NT2/D1 (cell line): ENCODE results near the gene FTO.

Experiments used
- DNase-seq: peaks from one replicate; pipeline ENCODE4 v3.0.0-alpha.2; 2011; ENCODE audit warnings: low read depth, low spot score
- H3K27me3 ChIP-seq: 2 replicates; pipeline ENCODE4 v1.6.0; 2011; ENCODE audit warnings: mild to moderate bottlenecking; ENCODE audit not compliant: insufficient read length, insufficient read depth
- H3K36me3 ChIP-seq: 2 replicates; pipeline ENCODE4 v1.6.1; 2011; ENCODE audit warnings: mild to moderate bottlenecking, low read length, mixed read lengths; ENCODE audit not compliant: insufficient read depth, insufficient read length
- H3K4me1 ChIP-seq: 2 replicates; pipeline ENCODE4 v1.5.1; 2011; ENCODE audit not compliant: insufficient read depth, insufficient read length
- H3K4me3 ChIP-seq: 2 replicates; pipeline ENCODE4 v1.5.1; 2011; ENCODE audit warnings: low read depth; ENCODE audit not compliant: insufficient read length
- H3K9ac ChIP-seq: 2 replicates; pipeline ENCODE4 v1.6.0; 2011; ENCODE audit warnings: low read depth; ENCODE audit not compliant: insufficient read length
- H3K9me3 ChIP-seq: 2 replicates; pipeline ENCODE4 v1.5.1; 2011; ENCODE audit warnings: mild to moderate bottlenecking, low read length; ENCODE audit not compliant: insufficient read depth
- SUZ12 ChIP-seq: IDR thresholded peaks from 2 replicates; pipeline ENCODE4 v1.6.1; 2011; ENCODE audit not compliant: insufficient read length, insufficient read depth; ENCODE audit errors: extremely low read depth
- YY1 ChIP-seq: IDR thresholded peaks from 2 replicates; pipeline ENCODE4 v1.6.1; 2011; ENCODE audit not compliant: insufficient read length, insufficient read depth
- ZNF274 ChIP-seq: IDR thresholded peaks from 2 replicates; pipeline ENCODE4 v1.6.1; 2011; ENCODE audit warnings: mild to moderate bottlenecking, low read depth, low read length

The FTO gene

GRCh38 chr16:54099627-54100026 is 395.7 kb downstream of the FTO start:
- H3K9ac ChIP-seq = no peak overlapping the region
- H3K4me3 ChIP-seq = no peak overlapping the region
- TF ChIP-seq SUZ12 = no peak
- TF ChIP-seq ZNF274 = no peak
- no peak for TF ChIP-seq YY1
- no peaks in the 10 kb centered on the region for H3K9me3 ChIP-seq
- no peaks in the 10 kb centered on the region for H3K36me3 ChIP-seq
- DNase-seq = no peak
- H3K27me3 ChIP-seq = no peaks in the 10 kb centered on the region
- H3K4me1 ChIP-seq = no peaks in the 10 kb centered on the region

DNA sequence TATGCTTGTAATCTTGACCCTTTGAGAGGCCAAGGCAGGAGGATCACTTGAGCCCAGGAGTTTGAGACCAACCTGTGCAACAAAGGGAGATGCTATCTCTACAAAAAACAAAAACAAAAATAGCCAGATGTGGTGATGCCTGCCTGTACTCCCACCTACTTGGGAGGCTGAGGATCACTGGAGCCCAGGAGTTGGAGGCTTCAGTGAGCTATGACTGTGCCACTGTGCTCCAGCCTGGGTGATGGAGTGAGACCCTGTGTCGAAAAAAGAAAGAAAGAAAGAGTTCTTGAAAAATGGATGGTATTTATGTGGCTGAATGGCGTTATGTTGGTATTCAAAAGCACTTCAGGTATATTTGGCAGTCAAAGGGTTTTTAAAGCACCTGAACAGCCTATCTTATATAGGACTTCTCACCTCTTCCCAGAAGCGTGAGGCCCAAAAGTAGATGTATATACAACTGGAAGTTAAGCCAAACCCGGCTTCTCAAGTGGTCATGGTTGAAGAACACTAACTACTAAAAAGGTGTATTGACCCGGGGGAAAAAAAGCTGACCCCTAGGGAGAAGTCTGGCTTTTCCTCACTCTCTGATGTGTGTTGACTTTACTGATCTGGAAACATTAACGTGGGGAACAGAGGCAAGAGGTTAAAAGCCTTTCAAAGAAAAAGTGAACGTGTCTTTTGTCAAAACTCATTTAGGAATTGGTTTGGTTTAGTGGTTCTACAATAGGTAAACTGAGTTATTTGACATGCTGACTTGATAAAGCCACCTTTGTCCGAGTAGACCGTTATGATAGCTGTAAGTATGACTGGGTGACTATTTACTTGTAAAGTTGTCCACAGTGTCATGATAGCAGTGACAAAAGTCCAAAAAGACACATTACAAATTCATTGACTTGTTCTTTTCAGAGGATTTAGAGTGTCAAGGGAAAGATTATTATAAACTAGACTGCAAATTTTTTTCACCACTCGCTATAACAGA is 399.2 kb downstream of the FTO start:
- no peak for DNase-seq
- H3K4me1 ChIP-seq = no peaks in the 10 kb centered on the region
- no peaks in the 10 kb centered on the region for H3K9me3 ChIP-seq
- H3K27me3 ChIP-seq = no peaks in the 10 kb centered on the region
- no peak overlapping the region for H3K9ac ChIP-seq
- no peaks in the 10 kb centered on the region for H3K36me3 ChIP-seq
- H3K4me3 ChIP-seq = no peak overlapping the region
- TF ChIP-seq SUZ12 (no peak), ZNF274 (no peak), YY1 (no peak)

DNA sequence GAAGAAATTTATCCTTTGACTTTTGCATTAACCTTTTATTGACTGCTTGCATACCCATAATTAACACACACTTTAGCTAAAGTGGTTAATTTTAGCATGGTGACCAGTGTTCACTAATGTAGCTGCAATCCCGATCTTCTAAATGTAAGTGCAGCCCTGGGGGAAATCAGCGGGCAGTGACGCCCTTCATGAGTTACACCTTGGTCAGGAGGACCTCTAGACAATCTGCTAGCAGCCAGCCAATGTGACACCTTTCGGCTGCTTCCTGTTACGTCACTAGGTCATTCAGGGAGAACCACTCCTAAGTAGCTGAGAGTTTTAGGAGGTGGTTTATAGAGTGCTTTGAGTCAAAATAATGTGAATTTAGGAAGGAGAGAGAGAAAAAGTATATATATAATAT is 402.1 kb downstream of the FTO start:
- H3K27me3 ChIP-seq = no peaks in the 10 kb centered on the region
- H3K36me3 ChIP-seq = no peaks in the 10 kb centered on the region
- H3K4me1 ChIP-seq = no peaks in the 10 kb centered on the region
- DNase-seq = no peak
- TF ChIP-seq SUZ12 (no peak), ZNF274 (no peak), YY1 (no peak)
- H3K9me3 ChIP-seq = no peaks in the 10 kb centered on the region
- no peak overlapping the region for H3K9ac ChIP-seq
- no peak overlapping the region for H3K4me3 ChIP-seq

GRCh38 chr16:54107583-54108202 is 403.7 kb downstream of the FTO start:
- DNase-seq = no peak
- Histone ChIP-seq H3K9me3 (no peaks in the 10 kb centered on the region), H3K36me3 (no peaks in the 10 kb centered on the region), H3K27me3 (no peaks in the 10 kb centered on the region), H3K4me1 (no peaks in the 10 kb centered on the region), H3K4me3 (no peak overlapping the region), H3K9ac (no peak overlapping the region)
- TF ChIP-seq YY1 (no peak), ZNF274 (no peak), SUZ12 (no peak)

DNA sequence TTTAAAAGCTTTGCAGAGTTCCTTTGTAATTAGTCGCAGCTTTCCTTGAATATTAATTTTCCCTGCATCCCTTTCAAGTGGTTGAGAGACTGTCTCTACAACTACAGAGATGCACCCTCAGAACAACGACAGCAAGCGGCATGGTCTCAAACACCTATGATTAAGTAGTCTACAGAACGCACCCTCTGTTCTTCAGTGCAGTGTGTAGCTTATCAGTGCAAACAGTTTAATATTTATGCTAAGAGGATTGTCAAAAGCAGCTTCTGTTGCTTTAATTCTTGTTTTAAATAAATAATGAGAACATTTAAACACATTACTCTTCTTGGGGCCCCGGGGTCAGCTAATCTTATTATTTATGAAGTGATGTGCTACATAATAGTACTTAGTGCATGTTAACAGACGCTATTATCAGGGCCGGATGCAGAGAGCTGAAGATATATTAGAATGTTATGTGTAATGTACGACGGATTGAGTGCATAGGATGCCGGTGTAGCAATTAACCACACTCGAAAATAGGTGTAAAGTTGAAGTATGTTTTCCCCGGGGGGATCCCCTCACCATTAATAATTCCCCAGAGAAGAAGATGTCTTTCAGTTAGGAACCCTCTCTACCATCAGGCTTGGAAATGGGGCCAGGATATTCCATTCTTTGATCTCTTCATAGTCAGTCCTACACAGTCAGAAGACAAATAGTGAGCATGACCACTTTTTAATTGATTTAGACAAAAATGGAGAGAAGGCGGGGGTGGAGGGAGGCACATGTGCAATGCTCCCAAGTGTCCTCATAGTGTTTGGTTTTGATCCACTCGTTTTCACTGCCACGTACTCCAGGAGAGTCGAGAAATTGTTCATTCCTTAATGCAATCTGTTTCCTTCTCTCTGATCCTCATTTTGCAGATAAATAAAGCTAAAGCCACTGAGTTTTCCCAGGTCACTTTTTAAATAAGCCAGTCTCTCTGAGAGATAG is 406.3 kb downstream of the FTO start:
- Histone ChIP-seq H3K9me3 (no peaks in the 10 kb centered on the region), H3K4me3 (no peak overlapping the region), H3K36me3 (peaks cover 6% of the 10 kb centered on the region), H3K4me1 (no peaks in the 10 kb centered on the region), H3K27me3 (no peaks in the 10 kb centered on the region), H3K9ac (no peak overlapping the region)
- no peak for DNase-seq
- no peak for TF ChIP-seq ZNF274
- no peak for TF ChIP-seq SUZ12
- TF ChIP-seq YY1 = no peak

DNA sequence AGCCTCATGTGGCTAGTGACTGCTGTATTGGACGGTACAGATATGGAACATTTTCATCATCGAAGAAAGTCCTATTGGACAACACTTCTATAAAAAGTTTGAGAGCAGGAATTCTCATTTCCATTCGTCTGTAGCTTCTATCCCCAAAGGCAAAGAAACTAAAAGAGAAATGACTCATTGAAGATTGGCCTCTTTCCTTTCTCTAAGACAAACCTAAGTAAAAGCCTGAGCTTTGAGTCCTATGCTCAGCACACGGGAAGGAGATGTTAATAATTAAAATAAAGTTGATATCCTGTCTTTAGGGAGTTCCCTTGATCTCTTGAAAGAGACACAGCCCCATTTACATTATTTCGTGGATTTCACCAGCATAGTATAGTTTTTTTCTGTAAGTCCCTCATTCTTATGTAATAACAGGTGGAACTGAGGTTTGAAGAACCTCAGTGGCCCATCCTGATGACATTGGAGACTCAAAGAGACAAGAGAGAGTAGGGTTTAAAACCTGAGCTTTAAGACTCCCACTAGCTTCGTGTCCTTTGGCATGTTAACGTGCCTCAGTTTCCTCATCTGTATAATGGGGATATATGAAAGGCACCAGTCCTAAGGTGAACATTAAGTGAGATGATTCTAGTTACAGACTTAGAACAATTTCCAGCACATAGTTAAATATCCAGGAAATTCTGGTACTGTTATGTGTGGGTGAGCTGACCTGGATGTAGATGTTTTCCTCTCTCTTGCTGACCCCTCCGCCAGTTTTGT is 408.7 kb downstream of the FTO start:
- H3K36me3 ChIP-seq = peaks cover 6% of the 10 kb centered on the region
- no peak overlapping the region for H3K4me3 ChIP-seq
- DNase-seq = no peak
- no peaks in the 10 kb centered on the region for H3K27me3 ChIP-seq
- no peak overlapping the region for H3K9ac ChIP-seq
- no peaks in the 10 kb centered on the region for H3K9me3 ChIP-seq
- H3K4me1 ChIP-seq = no peaks in the 10 kb centered on the region
- TF ChIP-seq ZNF274 (no peak), SUZ12 (no peak), YY1 (no peak)
